Naive thymus-derived CD4-positive, alpha-beta T cell (primary cell): ENCODE measurements around the gene FLNB. TPM values are rescaled to one million over a fixed set of nuclear protein-coding genes. Genes with fewer than 3 reads are reported as not detected.

ENCODE experiments used
- ATAC-seq: fragments of 150-1000 bp; cut with Tn5 transposase; 2 replicates; pipeline ENCODE4 v1.10.0; 2021; ENCODE audit warnings: mild to moderate bottlenecking, moderate library complexity
- CTCF ChIA-PET: fragments of 350-600 bp; sonication (Branson Sonifier 250); formaldehyde crosslinking; loops from one replicate; lab custom pipeline; 2021; ENCODE audit warnings: antibody characterized with exemption; lab: Charles Lee
- POLR2A ChIA-PET: fragments of 350-600 bp; sonication (Branson Sonifier 250); formaldehyde crosslinking; loops from one replicate; lab custom pipeline; 2021; ENCODE audit warnings: antibody characterized with exemption, inconsistent platforms; lab: Charles Lee
- DNase-seq, 9 donors: peaks; one replicate each; pipeline versions ENCODE4 v3.0.0 to v3.0.0-alpha.2; 2020 to 2022; ENCODE audit warnings: mixed read lengths in 1 of 9
- H3K27ac ChIP-seq: one replicate; pipeline ENCODE4 v1.7.0; 2013; ENCODE audit warnings: mild to moderate bottlenecking, low read depth, low read length, moderate library complexity
- H3K27me3 ChIP-seq, 2 donors: one replicate each; pipeline ENCODE4 v1.7.0; 2013; ENCODE audit warnings: low read length in 2 of 2, mild to moderate bottlenecking in 2 of 2, moderate library complexity in 2 of 2; ENCODE audit not compliant: control insufficient read depth in 2 of 2, insufficient read depth in 2 of 2
- H3K36me3 ChIP-seq, 3 experiments: 1 replicate in 2 of 3; 2 replicates in 1 of 3; pipeline ENCODE4 v1.7.0; 2013; ENCODE audit warnings: low read length in 3 of 3, mild to moderate bottlenecking in 3 of 3, moderate library complexity in 1 of 3; ENCODE audit not compliant: insufficient read depth in 3 of 3, control insufficient read depth in 2 of 3
- H3K4me1 ChIP-seq, 2 donors: one replicate each; pipeline ENCODE4 v1.7.0; 2013; ENCODE audit warnings: low read length in 2 of 2, mild to moderate bottlenecking in 2 of 2, moderate library complexity in 1 of 2; ENCODE audit not compliant: control insufficient read depth in 2 of 2, insufficient read depth in 2 of 2
- H3K4me3 ChIP-seq: 2 replicates; pipeline ENCODE4 v1.7.0; 2013; ENCODE audit warnings: mild to moderate bottlenecking, low read length
- H3K9me3 ChIP-seq, 3 experiments: 1 replicate in 2 of 3; 2 replicates in 1 of 3; pipeline ENCODE4 v1.7.0; 2013; ENCODE audit warnings: low read length in 3 of 3; ENCODE audit not compliant: control insufficient read depth in 2 of 3
- H3K27ac Mint-ChIP-seq, 9 donors: one replicate each; pipeline ENCODE4 v1.8.0; 2020 to 2022; ENCODE audit warnings: mixed read lengths in 9 of 9, mild to moderate bottlenecking in 8 of 9, moderate library complexity in 5 of 9, inconsistent platforms in 2 of 9
- H3K27me3 Mint-ChIP-seq, 5 donors: one replicate each; pipeline ENCODE4 v1.8.0; 2021 to 2022; ENCODE audit warnings: mixed read lengths in 5 of 5, mild to moderate bottlenecking in 1 of 5
- H3K36me3 Mint-ChIP-seq, 5 donors: one replicate each; pipeline ENCODE4 v1.8.0; 2020 to 2022; ENCODE audit warnings: mixed read lengths in 5 of 5, mild to moderate bottlenecking in 3 of 5, inconsistent platforms in 1 of 5
- H3K4me1 Mint-ChIP-seq, 7 donors: one replicate each; pipeline ENCODE4 v1.8.0; 2020 to 2022; ENCODE audit warnings: mixed read lengths in 7 of 7, mild to moderate bottlenecking in 3 of 7, inconsistent platforms in 1 of 7
- H3K4me3 Mint-ChIP-seq, 10 donors: one replicate each; pipeline ENCODE4 v1.8.0; 2020 to 2022; ENCODE audit warnings: mild to moderate bottlenecking in 10 of 10, mixed read lengths in 10 of 10, moderate library complexity in 6 of 10, inconsistent platforms in 2 of 10
- H3K9me3 Mint-ChIP-seq, 11 donors: one replicate each; pipeline ENCODE4 v1.8.0; 2020 to 2022; ENCODE audit warnings: mixed read lengths in 11 of 11, mild to moderate bottlenecking in 4 of 11, inconsistent platforms in 1 of 11, moderate library complexity in 1 of 11
- intact Hi-C, 2 donors: fragments of 100-400 bp; cut with micrococcal nuclease; formaldehyde crosslinking; loops; one replicate each; pipeline ENCODE4 v1.15.1; 2023
- polyA plus RNA-seq, 2 donors: library from polyadenylated mRNA; unstranded; fragments of 300-500 nt; fragmentation: Illumina TruSeq; gene quantifications; one replicate each; pipeline ENCODE4 v1.2.3, GENCODE V29; 2021
- total RNA-seq, 6 experiments: library from RNA in 5 of 6; stranded (reverse) in 5 of 6; gene quantifications; 1 replicate in 5 of 6; 2 replicates in 1 of 6; pipeline ENCODE4 v1.2.3 and lab custom pipeline; 2021 to 2026

Gene FLNB
- total and polyA plus RNA-seq, 7 experiments from 2014 or later, result 15.7 to 66.7 (median 47.6) TPM

- Histone ChIP-seq H3K27me3 (no peaks in the 10 kb centered on the region), H3K9me3 (no peaks in the 10 kb centered on the region), H3K4me3 (no peak overlapping the region), H3K36me3 (no peaks in the 10 kb centered on the region), H3K4me1 (peaks cover 0 to 3% of the 10 kb centered on the region in 2 donors), H3K27ac (no peak overlapping the region)
- intact Hi-C loops, result loop anchor here in 1 of 2 donors (5.0 kb wide), 1 partner anchor 37 kb away; no protein-coding TSS in a partner anchor
- Mint-ChIP-seq H3K27ac (peak overlapping the region in 1 of 9 donors; percentile 21), H3K9me3 (no peaks in the 10 kb centered on the region), H3K4me1 (peaks cover 0 to 17% (median 7%) of the 10 kb centered on the region in 7 donors), H3K36me3 (no peaks in the 10 kb centered on the region), H3K4me3 (no peak overlapping the region), H3K27me3 (peaks cover 4 to 18% (median 8%) of the 10 kb centered on the region in 5 donors)
- CTCF ChIA-PET, result interaction anchor here (1.5 kb wide), 1 partner anchor 48 kb away, joined by 3 read pairs; no protein-coding TSS in a partner anchor
- DNase-seq (no peak), ATAC-seq (peak; percentile 47)
- POLR2A ChIA-PET, result no interaction called here
Observed at GRCh38 chr3:58214484-58215316, 206.5 kb downstream of the FLNB start.

- H3K27me3 ChIP-seq, result no peaks in the 10 kb centered on the region
- H3K9me3 Mint-ChIP-seq, result no peaks in the 10 kb centered on the region
- CTCF ChIA-PET, result interaction anchor here (1.5 kb wide), 1 partner anchor 48 kb away, joined by 3 read pairs; no protein-coding TSS in a partner anchor
- H3K27me3 Mint-ChIP-seq, result peaks cover 3 to 19% (median 4%) of the 10 kb centered on the region in 5 donors
- POLR2A ChIA-PET, result no interaction called here
- H3K4me1 ChIP-seq, result peaks cover 0 to 3% of the 10 kb centered on the region in 2 donors
- H3K4me3 ChIP-seq, result no peak overlapping the region
- no peaks in the 10 kb centered on the region for H3K36me3 Mint-ChIP-seq
- no peak overlapping the region for H3K4me3 Mint-ChIP-seq
- H3K4me1 Mint-ChIP-seq, result peaks cover 0 to 17% (median 7%) of the 10 kb centered on the region in 7 donors
- no peaks in the 10 kb centered on the region for H3K9me3 ChIP-seq
- DNase-seq (no peak), ATAC-seq (no peak)
- intact Hi-C loops, result loop anchor here in 1 of 2 donors (5.0 kb wide), 1 partner anchor 38 kb away; no protein-coding TSS in a partner anchor
- peak overlapping the region in 2 of 9 donors; percentile 0 to 21 for H3K27ac Mint-ChIP-seq
- no peak overlapping the region for H3K27ac ChIP-seq
- no peaks in the 10 kb centered on the region for H3K36me3 ChIP-seq
Observed at GRCh38 chr3:58215317-58216025, 207.2 kb downstream of the FLNB start.

- no peak overlapping the region for H3K27ac Mint-ChIP-seq
- peaks cover 0 to 17% (median 7%) of the 10 kb centered on the region in 7 donors for H3K4me1 Mint-ChIP-seq
- H3K4me3 Mint-ChIP-seq, result no peak overlapping the region
- Histone ChIP-seq H3K27ac (no peak overlapping the region), H3K4me3 (no peak overlapping the region), H3K4me1 (peaks cover 0 to 3% of the 10 kb centered on the region in 2 donors), H3K27me3 (no peaks in the 10 kb centered on the region), H3K9me3 (no peaks in the 10 kb centered on the region), H3K36me3 (no peaks in the 10 kb centered on the region)
- DNase-seq (no peak), ATAC-seq (no peak)
- H3K36me3 Mint-ChIP-seq, result no peaks in the 10 kb centered on the region
- ChIA-PET CTCF (interaction anchor here (0.6 to 3.3 kb wide), 11 partner anchors 9 to 1057 kb away, joined by 3 to 19 read pairs (median 4); no protein-coding TSS in a partner anchor), POLR2A (interaction anchor here (0.6 to 1.0 kb wide), 2 partner anchors 23 to 731 kb away, joined by 4 read pairs; no protein-coding TSS in a partner anchor)
- no peaks in the 10 kb centered on the region for H3K9me3 Mint-ChIP-seq
- intact Hi-C loops, result loop anchor here (1.0 to 5.0 kb wide), 6 partner anchors 29 to 254 kb away; partner anchors contain the start of gene FLNB (in 2 of the 2)
- H3K27me3 Mint-ChIP-seq, result peaks cover 3 to 13% (median 4%) of the 10 kb centered on the region in 5 donors
Observed at GRCh38 chr3:58216496-58217195, 208.4 kb downstream of the FLNB start.

GRCh38 chr3:58217209-58217811, 209.1 kb downstream of the FLNB start:
- Histone ChIP-seq H3K27ac (no peak overlapping the region), H3K27me3 (no peaks in the 10 kb centered on the region), H3K36me3 (no peaks in the 10 kb centered on the region), H3K4me3 (no peak overlapping the region), H3K9me3 (no peaks in the 10 kb centered on the region), H3K4me1 (peaks cover 0 to 3% of the 10 kb centered on the region in 2 donors)
- Mint-ChIP-seq H3K9me3 (no peaks in the 10 kb centered on the region), H3K27ac (no peak overlapping the region), H3K4me3 (peak overlapping the region in 4 of 10 donors; percentile 12 to 45 (median 26)), H3K27me3 (peaks cover 3 to 10% (median 4%) of the 10 kb centered on the region in 5 donors), H3K4me1 (peaks cover 0 to 17% (median 7%) of the 10 kb centered on the region in 7 donors), H3K36me3 (no peaks in the 10 kb centered on the region)
- ATAC-seq (peak; percentile 86), DNase-seq (peak; percentile 21 to 64 (median 52))
- intact Hi-C loops, result loop anchor here (1.0 to 5.0 kb wide), 6 partner anchors 30 to 255 kb away; partner anchors contain the start of gene FLNB (in 2 of the 2)
- ChIA-PET CTCF (interaction anchor here (0.6 to 3.3 kb wide), 14 partner anchors 10 to 1058 kb away, joined by 3 to 19 read pairs (median 4); no protein-coding TSS in a partner anchor), POLR2A (interaction anchor here (0.6 to 1.0 kb wide), 2 partner anchors 22 to 732 kb away, joined by 4 read pairs; no protein-coding TSS in a partner anchor)

- Histone ChIP-seq H3K27ac (no peak overlapping the region), H3K4me1 (peaks cover 0 to 3% of the 10 kb centered on the region in 2 donors), H3K9me3 (no peaks in the 10 kb centered on the region), H3K4me3 (no peak overlapping the region), H3K36me3 (no peaks in the 10 kb centered on the region), H3K27me3 (no peaks in the 10 kb centered on the region)
- no peak overlapping the region for H3K4me3 Mint-ChIP-seq
- ChIA-PET CTCF (interaction anchor here (1.2 to 3.3 kb wide), 4 partner anchors 14 to 41 kb away, joined by 3 to 19 read pairs (median 8); no protein-coding TSS in a partner anchor), POLR2A (no interaction called here)
- no peaks in the 10 kb centered on the region for H3K36me3 Mint-ChIP-seq
- DNase-seq, result no peak
- no peak for ATAC-seq
- no peaks in the 10 kb centered on the region for H3K9me3 Mint-ChIP-seq
- peaks cover 3 to 11% (median 4%) of the 10 kb centered on the region in 5 donors for H3K27me3 Mint-ChIP-seq
- no peak overlapping the region for H3K27ac Mint-ChIP-seq
- intact Hi-C loops, result loop anchor here in 1 of 2 donors (5.0 kb wide), 1 partner anchor 42 kb away; no protein-coding TSS in a partner anchor
- H3K4me1 Mint-ChIP-seq, result peaks cover 0 to 17% (median 7%) of the 10 kb centered on the region in 7 donors
Observed at GRCh38 chr3:58218904-58219303, 210.7 kb downstream of the FLNB start.
